Measurements from ENCODE around the gene NPTXR.
"Not testable (repeated sequence)": the region's sequence is repeated elsewhere in the genome, so short reads cannot be mapped to it uniquely, and the experiment has no call there.

The NPTXR gene

DNA sequence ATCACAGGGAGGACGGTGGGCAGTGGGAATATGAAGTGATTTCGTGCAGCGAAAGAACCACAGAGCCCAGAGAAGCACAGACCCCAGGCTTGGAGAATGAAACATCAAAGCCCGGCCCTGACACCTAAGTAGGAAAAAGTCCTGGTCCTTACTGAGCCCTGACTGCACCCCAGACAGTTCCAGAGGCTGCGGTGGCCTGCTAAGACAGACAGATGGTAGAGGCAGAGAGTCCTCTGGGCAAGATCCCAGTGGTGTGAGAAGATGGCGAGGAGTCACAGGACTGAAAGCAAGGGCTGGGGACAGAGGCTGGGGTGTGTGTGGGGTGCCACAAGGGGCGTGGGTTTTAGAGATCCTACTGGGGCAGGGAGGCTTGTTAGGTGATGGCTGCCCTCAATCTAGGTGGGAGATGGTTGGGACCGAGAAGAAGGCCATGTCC, 24.5 kb upstream of the NPTXR start:
- DNase-seq = no peak

- no peak for DNase-seq
Observed at GRCh38 chr22:38867471-38868285, 23.9 kb upstream of the NPTXR start.

DNA sequence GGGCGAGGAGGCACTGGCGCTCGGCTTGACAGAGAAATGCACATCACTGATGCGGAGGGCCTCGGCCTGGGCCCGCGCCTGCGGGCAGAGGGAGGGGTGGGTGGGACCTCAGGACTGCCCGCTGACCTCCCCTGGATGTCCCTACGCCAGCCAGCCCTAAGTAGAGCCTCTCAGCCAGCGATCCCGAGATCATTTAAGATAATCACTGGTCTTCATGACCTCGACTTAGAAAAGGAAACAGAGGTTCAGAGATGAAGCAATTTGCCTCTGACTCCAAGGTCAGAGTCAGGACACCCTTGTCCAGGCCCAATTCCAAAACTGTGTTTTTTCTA, 23.3 kb upstream of the NPTXR start:
- DNase-seq = no peak

GRCh38 chr22:38866399-38867123, 22.7 kb upstream of the NPTXR start:
- no peak for DNase-seq

GRCh38 chr22:38866024-38866398, 22.2 kb upstream of the NPTXR start:
- no peak for DNase-seq

- DNase-seq = no peak
Observed at GRCh38 chr22:38865201-38866023, 21.6 kb upstream of the NPTXR start.

DNA sequence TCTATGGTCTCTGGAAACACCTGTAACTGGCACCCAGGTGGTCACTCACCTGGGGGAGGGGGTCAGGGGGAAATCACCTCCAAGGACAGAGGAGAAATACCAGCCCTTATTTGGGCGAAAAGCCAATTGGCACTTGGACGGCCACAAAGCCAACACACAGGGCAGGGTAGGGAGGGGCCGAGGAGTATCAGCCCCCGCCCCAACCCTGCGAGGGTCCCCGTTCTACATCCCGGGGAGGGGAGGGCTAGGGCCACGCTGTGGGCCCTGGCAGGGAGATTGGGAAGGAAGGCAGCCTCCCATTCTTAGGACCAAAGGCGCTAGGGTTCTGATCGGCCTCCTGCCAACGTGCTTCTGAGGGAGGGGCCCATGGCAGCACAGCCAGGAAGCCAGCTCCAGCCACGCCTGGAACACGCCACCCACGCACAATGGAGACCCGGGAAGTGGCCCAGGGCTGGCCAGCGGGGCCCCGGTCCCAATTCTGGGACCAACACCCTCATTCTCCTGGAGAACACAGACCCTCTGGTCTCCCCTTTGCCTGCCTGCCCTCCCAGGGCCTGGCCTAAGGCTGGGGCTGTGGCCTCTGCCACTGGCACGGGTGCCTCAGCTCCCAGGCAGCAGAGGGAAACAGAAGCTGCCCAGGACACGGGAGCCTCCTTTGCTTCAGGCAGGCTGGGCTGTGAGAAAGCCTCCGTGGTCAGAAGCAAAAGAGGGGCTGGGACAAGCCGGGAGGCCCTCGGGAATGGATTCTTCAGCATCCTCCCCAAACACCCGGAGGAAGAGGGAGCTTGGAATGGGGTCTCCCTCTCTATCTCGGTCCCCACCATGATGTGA, 20.7 kb upstream of the NPTXR start:
- DNase-seq = no peak

DNA sequence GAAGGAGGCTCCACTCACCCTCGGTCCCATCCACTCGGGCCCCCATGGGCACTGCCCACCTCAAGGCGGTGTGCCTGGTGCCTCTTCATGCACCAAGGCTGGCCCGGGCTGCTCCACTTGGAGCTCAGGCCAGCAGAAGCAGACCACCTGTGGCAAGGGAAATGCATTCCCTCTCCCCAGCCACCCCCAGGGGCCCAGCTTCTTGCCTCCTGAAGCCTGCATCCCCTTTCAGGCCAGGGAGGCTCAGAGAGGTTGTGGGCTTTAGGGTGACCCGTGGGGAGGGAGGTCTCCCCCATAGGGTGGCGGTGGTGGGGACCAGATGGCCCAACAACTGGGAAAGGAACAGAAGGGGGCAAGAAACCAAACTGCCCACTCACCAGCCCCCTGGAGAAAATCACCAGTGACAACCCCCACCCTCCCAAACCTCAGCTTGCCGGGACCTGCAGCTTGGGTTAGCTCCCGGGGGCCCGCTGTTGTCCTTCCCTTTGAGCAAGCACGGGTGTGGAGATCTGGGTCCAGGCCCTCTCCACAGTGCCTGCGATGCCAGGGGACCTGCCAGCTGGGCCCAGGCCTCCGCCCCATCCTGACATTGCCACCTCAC, 19.8 kb upstream of the NPTXR start:
- no peak for DNase-seq

- no peak for DNase-seq
Observed at GRCh38 chr22:38862375-38863329, 18.8 kb upstream of the NPTXR start.

DNA sequence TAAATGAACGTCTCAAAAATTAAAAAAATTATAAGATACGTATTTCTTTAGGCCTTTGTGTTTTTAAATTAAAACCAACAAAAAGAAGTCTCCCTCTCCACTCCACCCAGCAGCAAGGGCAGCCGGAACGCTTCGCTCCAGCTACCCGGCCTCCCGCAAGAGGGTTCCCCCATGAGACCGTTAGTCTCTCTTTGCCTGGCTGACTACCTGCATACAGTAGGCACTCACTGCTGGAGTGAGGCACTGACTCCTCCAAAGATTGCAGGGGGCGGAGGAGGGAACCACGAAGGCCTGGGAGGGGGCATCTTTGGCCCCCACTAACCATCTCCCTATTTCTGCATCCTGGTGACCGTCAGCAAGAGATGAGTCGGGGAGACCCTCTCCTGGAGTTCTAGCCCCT, 18.1 kb upstream of the NPTXR start:
- no peak for DNase-seq

DNA sequence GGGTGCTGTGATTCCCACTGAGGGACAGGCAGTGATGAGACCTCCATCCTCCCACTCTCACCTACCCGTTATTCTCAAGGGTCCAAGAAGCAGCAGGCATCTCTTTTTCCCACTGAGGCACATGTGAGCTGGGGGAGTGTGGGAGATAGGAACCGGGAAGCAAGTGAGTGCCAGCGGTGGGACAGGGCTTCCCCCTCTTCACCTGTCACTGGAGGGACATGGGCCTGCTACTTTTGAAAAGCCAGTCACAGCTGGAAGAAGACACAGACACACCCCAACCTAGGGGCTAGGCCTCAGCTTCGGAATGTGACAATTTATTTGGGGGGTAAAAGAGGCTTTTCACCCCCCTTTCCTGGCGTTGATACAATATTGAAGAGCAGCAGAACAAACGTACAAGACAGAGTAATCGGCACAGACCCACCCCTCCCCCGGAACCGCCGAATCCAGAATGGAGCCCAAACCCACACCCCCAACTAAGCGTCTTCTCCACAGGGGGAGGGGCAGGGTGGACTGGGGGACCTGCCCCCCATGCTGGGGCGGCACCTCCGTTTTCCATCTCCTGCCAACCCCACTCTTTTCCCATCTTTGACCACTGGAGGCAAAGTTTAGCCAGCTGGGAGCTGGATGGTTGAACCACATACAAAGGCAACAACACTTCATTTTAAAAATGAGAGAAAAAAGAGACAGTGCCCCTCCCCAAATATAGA, 17.5 kb upstream of the NPTXR start:
- no peak for DNase-seq

- DNase-seq = no peak
Observed at GRCh38 chr22:38860283-38861169, 16.7 kb upstream of the NPTXR start.

DNA sequence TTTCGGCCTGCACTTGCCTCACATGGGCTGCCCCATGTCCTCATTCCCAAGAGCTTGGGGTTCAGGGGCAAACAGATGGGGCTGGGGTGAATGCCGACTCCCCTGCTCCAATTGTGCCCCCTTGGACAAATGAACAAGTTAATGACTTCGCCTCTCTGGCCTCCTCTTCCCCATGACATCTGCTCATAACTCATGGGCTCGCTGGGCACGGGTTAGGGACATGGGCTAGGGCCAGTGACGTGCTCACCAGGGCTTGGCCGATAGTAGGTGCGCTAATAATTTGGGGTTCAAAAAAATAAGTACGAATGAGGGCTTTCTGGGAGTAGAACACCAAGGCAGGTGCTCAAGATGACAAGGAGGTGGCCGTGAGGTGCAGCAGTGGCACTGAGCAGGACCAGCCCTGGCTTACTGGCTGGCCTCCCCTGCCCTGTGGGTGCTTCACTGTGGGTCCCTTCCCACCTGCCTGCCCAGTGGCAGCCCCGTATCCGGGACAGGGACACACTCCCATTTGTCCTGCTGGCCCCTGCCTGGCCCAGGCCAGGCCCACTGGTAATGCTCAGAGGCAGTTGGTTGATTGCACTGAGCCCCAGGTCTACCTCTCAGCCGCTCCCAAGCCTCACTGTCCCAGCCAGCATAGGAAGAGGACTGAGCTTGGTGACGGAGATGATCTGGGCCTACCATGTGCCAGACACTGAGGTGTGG, 15.9 kb upstream of the NPTXR start:
- DNase-seq = no peak

DNA sequence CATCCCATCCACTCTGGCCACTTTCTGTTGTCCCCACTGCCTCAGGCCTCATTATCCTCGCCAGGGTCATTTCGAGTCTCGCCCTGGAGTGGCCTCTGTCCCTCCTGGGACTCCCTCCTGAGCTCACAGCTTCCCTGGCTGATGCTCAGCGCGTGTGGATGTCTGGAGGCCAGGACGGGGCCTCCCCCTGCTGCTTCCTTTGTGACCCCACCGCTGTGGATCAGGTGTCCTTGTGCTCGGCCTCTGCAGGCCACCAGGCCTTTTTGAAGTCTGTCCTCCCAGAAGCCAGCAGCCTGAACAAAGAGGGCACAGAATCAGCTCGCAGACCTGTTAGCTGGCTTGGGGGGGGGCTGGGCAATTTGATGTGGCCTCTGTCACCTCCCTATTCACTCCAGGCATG, 14.7 kb upstream of the NPTXR start:
- DNase-seq = no peak

DNA sequence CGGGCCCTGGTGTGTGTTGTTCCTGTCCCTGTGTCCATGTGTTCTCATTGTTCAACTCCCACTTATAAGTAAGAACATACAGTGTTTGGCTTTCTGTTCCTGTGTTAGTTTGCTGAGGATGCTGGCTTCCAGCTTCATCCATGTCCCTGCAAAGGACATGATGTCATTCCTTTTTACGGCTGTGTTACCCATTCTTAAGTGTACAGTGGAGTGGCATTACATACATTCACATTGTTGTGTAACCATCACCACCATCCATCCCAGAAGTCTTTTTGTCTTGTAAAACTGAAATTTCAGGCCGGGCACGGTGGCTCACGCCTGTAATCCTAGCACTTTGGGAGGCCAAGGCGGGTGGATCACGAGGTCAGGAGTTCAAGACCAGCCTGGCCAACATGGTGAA, 10.6 kb upstream of the NPTXR start:
- not testable (repeated sequence) for DNase-seq

- not testable (repeated sequence) for DNase-seq
Observed at GRCh38 chr22:38853883-38854282, 10.1 kb upstream of the NPTXR start.

GRCh38 chr22:38853196-38853651, 9.4 kb upstream of the NPTXR start:
- DNase-seq = no peak

DNA sequence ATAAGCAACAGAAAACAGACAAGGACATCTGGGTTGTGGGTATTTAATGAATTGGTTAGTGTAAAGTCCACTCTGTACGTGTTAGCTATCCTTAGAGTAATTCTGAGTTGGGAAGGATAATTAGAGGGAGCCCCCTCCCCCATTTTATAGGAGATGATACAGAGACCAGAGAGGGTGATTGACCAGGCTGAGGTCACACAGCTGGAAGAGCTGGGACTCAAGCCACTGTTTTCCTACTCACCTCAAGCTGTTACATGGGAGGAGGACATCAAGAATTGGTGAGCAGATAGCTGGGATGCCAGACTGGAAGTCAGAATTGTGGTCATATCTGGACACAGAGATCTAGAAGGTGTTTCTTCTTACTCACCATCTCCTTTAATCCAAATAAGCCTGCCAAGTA, 8.7 kb upstream of the NPTXR start:
- DNase-seq = no peak

All from NCI-H774 (cell line).